SKM-1 (cell line): ENCODE results near the gene CDON.
"Not testable (repeated sequence)": the region's sequence is repeated elsewhere in the genome, so short reads cannot be mapped to it uniquely, and the experiment has no call there.

Experiments
- DNase-seq: peaks from one replicate; lab custom pipeline; 2025; ENCODE audit not compliant: unreplicated experiment; lab: John Stamatoyannopoulos, UW

Gene CDON

DNA sequence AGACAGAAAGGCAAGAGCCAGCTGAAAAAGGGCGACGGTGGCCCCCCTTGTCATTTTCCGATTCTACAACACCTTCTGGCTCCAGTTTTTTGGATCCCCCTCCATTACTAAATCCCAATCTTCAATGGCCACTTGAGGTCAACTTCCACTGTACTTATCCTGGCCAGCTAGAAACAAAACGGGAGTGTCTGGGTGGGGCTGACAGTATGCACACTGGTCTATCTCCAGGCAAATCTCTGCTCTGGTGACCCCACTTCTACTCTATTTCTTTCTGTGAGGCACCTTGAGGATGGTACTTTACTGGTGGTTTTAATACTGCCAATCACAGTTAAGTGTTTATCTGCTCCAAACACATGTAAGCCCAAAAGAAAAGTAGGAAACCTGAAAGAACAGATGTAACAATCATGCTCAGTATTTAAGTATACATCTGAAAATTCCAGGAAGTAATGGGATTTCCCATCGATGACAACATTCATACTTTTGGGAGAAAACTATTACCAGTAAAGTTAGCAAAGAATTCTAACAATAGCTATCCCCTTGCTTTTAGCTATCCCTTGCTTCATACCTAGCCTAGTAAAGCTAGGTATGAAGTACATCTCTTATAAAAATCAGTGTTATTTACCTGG is 16.0 kb downstream of the CDON start:
- DNase-seq: no peak

DNA sequence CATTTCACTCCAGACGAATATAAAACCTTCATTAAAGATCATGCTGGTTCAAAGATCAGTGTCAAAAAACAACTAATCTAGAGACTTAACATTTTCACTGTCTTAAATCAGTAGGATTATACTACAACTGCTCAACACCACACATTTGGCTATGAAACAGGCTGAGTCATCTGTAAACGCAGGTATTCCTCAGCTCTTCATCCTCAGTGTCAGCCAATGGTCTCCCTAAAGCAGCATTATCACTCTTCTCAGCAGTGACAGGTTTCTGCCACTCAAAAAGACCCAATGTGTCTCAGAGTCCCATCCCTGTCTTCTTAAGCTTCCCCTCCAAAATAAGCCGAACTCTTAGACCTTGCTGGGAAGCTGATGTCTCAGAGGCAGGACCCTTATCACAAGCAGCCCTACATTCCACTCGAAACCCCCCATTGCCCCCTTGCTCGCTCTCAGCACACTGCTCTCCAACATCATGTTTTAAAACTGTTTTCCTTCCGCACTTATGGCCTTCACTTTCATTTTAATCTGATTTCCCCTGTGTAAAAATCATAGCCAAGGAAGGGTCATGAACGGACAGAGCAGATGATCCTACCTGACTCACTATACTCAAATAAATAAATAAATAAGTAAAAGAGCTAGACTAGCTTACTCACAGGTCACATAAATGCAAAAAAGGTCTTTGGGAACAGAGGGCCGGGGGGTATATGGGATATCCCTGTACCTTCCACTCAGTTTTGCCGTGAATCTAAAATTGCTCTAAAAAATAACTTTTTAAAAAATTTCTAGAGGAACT is 23.0 kb downstream of the CDON start:
- DNase-seq: no peak

DNA sequence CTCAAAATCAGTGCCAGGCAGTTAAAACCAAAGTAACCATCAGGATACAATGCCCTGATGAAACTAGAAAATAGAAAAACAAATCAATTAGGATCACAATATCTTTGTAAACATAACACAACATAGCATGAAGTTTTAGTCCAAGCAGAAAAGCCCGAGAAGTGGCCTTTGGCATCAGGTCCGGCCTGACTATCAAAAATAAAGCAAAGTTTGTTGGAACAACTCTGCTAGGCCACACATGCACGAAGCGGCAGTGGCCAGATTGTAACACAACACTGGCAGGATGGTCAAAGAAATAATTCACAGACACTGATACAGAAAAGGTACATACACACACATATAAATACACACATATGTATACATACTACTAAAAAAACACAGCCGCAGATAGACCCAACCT is 26.9 kb downstream of the CDON start:
- no peak for DNase-seq

DNA sequence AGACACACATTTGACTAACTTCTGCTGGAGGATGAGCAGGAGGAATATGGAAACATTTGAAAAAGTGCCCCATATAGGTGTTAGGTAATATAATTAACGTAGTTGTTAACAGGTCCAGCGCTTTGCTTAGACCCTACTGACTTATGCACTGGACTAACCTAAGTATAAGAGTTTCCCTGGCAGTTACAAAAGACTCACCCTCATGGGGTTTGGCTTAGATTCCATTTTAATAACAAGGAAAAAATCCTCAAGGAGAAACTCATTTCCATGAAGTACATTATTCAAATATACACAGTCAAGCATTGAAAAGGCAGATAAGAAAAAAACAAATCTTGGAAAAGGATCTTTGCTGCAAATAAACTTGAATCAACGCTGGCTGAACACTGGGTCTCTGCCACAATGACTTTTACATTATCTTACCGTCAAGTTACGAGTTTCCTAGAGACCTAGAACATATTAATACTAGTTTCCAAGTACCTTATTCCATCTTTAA is 27.7 kb downstream of the CDON start:
- no peak for DNase-seq

DNA sequence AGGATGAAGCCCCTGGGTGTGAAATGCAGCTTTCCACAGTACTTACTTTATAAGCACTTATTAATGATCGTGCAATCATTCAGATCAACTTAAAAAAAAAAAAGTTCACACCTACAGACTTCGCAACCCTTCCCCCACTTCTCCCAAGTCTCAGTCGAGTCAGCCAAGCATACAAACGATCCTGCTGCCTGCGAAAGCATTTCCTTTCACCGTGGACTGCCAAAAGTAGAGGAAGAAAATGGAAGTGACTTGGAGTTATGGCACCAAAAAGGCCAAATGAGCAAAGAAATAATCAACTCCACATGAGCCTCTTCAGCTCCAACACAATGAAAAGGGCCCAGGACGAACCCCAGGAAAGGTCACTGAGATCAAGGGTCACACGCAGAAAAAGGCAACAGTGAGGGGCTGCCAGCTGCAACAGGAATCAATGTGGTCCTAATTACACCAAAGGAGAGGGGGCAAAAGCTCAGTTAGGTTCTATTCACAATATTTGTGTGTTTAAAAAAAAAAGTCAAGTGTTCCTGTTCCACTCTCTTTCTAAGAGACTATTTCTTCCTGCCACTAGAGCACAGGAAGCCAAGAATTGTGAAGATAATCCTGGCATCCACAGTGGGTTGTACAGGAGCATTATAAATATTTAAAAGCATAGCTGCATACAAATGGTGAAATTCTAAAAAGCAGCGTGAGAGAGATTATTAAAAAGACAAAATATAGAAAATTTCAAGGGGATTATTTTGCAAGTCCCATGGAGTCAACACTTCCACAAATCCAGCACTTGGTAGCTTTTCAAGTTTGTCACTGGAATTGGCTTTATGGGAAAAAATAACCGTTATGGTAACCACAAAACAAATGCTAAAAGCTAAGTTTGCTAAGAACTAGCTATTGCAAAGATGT is 28.4 kb downstream of the CDON start:
- DNase-seq: no peak

DNA sequence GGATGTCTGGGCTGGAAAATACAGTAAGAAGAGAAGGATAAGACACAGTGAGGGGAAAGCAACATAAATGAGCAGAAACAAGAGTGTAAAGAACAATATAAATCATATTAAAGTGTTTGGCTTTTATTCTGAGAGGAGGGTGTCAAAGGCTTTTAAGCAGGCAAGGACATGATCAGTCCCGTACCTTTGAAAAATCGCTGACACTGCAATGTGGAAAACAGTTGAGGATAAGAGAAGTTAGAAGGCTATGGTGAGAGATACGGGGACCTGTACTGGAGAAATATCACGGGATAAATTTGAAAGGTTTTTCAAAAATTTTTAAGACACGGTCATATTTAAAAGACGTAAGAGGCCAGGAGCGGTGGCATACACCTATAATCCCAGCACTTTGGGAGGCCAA is 30.3 kb downstream of the CDON start:
- DNase-seq: no peak

DNA sequence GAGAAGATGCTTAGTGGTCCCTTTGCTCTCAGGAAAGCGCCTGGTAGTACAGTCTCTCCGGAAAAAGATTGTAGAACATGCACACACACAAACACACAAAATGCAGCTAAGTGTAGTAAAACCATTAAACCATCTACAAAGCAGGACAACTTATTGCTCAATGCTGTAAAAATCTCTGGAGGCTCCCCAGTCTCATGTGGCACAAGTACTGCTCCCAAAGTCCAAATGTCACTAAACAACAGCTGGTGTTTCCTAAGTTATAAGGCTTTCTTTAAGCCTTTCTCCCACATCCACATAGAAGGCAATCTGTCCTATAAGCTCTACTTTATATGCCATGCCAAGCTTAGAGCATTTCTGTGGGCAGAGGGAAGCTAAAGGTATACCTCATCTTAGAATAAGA is 32.9 kb downstream of the CDON start:
- no peak for DNase-seq

DNA sequence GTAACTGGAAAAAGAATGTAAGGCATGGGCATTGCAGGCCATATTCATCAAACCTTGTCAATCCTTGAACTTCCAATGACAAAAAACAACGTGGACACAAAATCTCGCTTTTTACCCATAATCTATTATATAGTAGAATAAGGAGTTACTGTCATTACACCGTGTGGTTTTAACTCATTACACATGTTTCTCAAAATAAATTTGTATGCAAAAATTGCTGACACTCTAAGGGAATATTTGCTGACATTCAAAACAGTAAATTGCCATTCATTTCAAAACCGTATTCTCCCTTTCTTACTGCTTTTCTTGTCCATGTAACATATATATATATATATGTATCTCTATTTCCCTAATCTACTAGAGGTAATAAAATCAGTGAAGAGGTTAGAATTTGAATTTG is 33.4 kb downstream of the CDON start:
- DNase-seq: no peak

DNA sequence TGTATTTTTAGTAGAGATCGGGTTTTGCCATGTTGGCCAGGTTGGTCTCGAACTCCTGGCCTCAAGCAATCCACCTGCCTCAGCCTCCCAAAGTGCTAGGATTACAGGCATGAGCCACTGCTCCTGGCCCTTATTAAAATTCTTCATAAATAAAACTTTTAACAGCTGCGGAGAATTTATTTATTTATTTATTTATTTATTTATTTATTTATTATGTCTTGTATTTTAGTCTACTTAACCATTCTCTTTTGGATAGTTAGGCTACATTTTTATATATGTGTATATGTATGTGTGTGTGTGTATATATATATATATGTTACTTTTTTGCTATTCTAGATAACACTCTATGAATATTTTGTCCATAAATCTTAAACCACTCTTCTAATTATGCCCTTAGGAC is 34.1 kb downstream of the CDON start:
- DNase-seq: not testable (repeated sequence)

DNA sequence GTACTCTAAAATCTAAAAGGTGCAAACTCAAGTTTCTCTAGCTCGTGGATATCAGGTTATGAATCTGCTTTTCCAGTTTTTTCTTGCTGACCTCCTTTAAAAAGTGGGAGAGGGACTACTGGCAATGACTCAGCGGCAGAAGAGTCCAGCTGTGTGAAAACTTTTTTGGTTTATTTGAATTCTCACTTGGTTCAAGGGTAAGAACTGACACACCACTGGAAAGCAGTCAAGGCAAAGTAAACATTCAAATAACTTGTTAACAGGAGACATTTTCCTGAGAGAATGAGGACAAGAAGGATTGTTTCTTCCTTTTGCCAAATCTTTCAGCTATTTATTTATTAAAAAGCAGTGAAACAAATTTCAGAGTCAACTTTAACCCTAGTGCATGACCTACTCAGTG is 36.1 kb downstream of the CDON start:
- DNase-seq: no peak

DNA sequence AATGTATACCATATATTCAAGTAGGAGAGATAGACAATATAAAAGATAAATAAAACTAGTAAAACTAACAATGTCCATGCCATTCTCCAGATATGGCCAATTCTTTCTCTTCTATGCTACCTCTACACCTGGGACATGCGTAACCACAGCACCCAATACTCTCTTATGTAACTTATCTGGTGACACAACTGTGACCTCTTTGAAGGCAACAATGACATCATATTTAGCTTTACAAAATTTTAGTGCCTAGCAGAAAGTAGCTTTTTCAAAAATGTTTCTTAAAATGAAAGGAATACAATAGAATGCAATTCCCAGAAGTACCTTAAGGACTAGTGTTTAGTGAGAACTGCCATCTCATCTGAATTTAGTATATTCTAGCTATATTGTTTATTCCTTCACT is 36.8 kb downstream of the CDON start:
- DNase-seq: no peak

DNA sequence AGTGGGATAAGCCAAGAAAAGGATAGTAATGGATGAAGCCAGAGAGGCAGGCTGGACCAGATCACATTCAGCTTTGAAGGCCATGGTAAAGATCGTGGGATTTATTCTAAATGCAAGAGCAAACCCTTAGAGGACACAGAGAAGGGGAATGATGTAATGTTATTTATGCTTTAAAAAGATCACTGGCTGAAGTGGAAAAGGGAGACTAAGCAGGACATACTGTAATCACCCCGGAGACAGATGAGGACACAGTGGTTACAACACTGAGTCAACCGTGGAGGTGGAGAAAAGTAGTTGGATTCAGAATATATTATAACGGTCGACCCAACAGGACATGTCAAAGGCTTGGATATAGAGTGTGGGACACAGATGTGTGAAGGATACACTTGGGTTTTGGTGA is 38.5 kb downstream of the CDON start:
- DNase-seq: no peak

DNA sequence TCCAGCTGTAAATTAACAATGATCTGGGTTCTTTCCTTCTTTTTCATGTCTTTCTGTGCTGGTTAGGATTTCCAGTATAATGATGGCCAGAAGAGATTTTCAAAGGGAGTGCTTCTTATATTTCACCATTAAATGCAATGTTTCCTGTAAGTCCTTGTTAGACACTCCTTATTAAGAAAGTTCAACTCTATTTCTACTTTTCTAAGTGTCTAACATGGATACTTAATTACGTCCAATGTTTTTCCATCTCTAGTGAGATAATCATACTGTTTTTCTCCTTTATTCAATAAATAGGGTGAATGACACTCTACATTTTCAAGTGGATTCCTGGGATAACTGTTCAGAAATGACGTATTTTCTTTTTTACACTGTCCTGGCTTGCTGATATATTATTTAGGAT is 49.8 kb downstream of the CDON start:
- no peak for DNase-seq

DNA sequence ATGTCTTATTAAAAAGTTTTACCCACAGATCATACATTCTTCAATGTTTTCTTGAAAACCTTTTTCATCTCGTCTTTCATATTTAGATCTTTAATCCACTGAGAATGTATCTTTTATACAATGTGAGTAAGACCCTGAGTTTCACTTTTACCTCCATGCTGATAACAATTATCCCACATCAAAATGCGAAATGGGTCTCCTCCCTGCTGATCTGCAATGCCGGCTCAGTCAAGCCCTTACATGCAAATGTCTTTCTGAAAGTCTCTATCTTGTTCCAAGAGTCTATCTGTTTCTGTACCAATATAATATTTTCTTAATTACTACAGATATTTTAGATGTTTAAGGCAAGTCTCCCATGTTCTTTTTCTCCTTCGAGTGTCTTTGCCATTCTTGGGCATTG is 50.9 kb downstream of the CDON start:
- no peak for DNase-seq

DNA sequence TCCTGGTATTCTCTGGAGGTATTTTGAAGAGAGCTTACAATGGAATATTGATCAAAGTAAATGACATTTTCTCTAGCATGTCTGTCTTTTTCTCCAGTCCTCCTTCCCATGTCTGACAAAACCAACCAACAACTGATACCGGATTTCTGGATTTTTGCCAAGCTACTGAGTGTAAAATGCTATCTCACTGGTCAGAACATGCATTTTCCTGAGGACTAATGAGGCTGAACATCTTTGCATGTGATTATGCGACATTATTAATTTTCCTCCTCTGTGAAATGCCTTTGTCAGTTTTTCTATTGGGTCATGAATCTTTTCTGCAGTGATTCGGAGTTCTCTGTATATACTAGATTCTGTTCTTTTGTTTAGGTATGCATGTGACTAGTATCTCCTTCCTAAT is 51.4 kb downstream of the CDON start:
- no peak for DNase-seq

DNA sequence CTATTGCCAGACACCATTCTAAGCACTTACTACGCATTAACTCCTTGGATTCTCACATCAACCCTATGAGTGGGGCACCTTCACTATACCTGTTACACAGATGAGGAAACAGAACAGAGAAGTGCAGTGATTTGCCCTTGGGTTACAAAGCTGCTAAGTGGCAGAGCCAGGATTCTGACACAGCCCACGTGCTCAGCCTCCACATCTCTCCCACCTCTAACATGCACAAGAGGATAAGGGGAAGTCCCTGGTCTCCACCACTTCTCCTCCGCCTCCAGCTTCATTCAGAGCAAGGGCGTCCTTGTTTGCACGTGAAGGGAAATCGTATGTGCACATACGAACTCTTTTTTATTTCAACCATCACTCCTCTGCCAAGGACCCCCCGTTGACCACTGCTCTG is 53.7 kb downstream of the CDON start:
- no peak for DNase-seq

DNA sequence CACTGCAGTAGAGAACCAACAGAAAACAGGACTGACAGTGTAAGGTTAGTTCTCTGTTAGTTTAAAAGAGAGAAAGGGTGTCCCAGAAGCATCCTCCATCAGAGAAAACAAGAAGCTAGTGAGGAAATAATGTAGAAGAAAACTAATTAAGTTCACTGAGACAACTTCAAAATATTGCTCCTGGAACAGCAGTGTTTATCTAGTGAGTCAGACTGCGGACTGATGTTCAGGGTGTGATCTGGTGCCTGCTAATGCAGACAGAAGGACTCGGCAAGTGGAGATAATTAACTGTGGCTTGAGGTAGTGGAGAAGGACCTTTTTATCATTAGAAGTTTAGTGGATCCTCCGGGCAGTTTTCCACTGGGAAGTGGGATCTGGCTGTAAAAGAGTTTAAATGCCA is 55.4 kb downstream of the CDON start:
- no peak for DNase-seq

DNA sequence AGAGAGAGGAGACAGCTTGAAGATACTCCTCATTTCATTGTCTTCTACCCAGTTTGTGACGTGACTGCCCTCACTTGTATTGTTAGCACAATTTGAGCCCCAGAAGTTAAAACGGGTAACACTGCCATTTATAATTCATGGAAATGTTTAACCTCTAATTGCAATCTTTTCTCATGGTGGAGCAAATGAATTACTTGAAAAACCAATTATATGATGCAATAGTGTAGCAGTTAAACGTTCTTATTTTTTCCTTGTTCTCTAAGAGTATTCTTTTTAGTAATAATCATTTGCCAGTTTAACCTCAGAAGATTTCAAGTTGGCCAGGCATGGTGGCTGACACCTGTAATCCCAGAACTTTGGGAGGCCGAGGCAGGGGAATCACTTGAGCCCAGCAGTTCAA is 56.6 kb downstream of the CDON start:
- DNase-seq: no peak

DNA sequence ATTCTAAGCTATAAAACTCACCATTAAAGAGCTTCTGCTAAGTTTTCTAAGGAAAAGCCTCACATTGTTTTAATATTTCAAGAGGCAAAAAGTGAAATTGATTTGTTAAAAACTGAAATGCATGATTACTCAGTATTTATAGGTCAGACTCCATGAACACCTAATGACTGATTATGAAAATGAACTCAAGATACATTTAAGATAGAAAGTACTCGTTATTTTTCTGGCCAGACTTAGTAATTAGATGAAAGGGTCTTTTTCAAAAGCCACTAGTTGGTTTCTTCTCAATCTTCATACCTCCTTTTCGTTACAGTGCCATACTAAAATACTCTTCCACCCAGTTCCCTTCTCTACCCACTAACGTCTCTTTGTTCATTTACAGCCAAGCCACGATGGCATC is 60.5 kb downstream of the CDON start:
- DNase-seq: no peak

DNA sequence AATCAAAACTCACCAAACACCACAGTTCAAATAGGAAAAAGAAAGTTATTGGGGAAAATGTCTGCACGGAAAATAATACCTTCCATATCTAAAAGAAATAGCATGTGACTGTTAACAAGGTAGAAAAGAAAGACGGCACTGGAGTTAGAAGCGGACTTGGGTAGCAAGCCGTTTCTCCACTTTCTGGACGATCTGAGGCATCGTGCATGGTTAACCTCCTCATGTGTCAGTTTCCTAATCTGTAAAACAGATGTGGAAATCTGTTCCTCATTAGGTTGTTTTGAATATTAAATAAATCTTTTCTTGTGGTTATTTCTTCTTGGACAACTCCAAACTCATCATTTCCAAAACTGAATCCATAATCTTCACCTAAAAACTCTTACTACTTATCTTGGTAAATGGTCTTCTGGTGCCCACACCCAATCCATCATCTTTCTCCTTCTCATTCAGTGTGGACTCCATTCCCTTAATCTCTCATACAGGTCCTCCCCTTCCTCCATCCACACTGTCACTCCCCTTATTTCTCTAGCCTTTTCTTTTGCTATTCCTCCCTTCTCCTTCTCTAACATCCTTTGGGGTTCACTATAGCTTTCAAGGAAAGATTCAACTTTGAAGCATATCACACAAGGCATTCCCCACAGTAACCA is 63.3 kb downstream of the CDON start:
- DNase-seq: no peak

DNA sequence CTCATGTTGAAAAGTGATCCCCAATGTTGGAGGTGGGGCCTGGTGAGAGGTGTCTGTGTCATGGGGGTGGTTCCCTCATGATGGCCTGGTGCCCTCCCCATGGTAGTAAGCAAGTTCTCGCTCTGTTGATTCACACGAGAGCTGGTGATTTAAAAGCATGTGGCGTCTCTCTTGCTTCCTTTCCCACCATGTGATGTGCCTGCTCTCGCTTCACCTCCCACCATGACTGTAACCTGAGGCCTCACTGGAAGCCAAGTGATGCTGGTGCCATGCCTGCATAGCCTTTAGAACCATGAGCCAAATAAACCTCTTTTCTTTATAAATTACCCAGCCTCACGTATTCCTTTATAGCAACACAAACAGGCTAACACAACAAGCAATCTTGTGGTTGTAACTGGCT is 64.4 kb downstream of the CDON start:
- no peak for DNase-seq
